MM.1S (cell line): Measurements from ENCODE around the gene ADCY2.

ENCODE experiments used
- DNase-seq: peaks from one replicate; pipeline ENCODE4 v3.0.0-alpha.2; 2015
- H2AFZ ChIP-seq: fragments of 300-600 bp; sonication (generic); 2 replicates; pipeline ENCODE4 v1.6.0; 2016; ENCODE audit warnings: antibody characterized with exemption, low read length
- H3F3A ChIP-seq: fragments of 300-600 bp; sonication (generic); 2 replicates; pipeline ENCODE4 v1.6.1; 2016; ENCODE audit warnings: mild to moderate bottlenecking, antibody characterized with exemption, low read length, moderate library complexity, mixed read lengths; ENCODE audit not compliant: insufficient read depth
- H3K27ac ChIP-seq: fragments of 300-600 bp; sonication (generic); 2 replicates; pipeline ENCODE4 v1.5.1; 2016; ENCODE audit warnings: mild to moderate bottlenecking, low read length
- H3K27me3 ChIP-seq: fragments of 300-600 bp; sonication (generic); replicated peaks from 2 replicates; pipeline ENCODE4 v1.6.0; 2016; ENCODE audit warnings: low read length; ENCODE audit not compliant: insufficient read depth
- H3K36me3 ChIP-seq: fragments of 300-600 bp; sonication (generic); replicated peaks from 2 replicates; pipeline ENCODE4 v1.6.1; 2016; ENCODE audit warnings: mild to moderate bottlenecking, low read length, mixed read lengths; ENCODE audit not compliant: insufficient read depth
- H3K4me1 ChIP-seq: fragments of 300-600 bp; sonication (generic); 2 replicates; pipeline ENCODE4 v1.6.1; 2016; ENCODE audit warnings: low read length, mixed read lengths
- H3K4me2 ChIP-seq: fragments of 300-600 bp; sonication (generic); 2 replicates; pipeline ENCODE4 v1.6.0; 2016; ENCODE audit warnings: low read depth, low read length
- H3K4me3 ChIP-seq: fragments of 300-600 bp; sonication (generic); 2 replicates; pipeline ENCODE4 v1.5.1; 2016; ENCODE audit warnings: low read length, mixed read lengths
- H3K79me2 ChIP-seq: fragments of 300-600 bp; sonication (generic); 2 replicates; pipeline ENCODE4 v1.6.1; 2016; ENCODE audit warnings: mixed run types, low read length, mixed read lengths
- H3K9ac ChIP-seq: fragments of 300-600 bp; sonication (generic); 2 replicates; pipeline ENCODE4 v1.6.1; 2016; ENCODE audit warnings: low read length, mixed read lengths
- H3K9me2 ChIP-seq: fragments of 300-600 bp; sonication (generic); replicated peaks from 2 replicates; pipeline ENCODE4 v1.6.1; 2016; ENCODE audit warnings: mild to moderate bottlenecking, low read length, mixed read lengths; ENCODE audit not compliant: insufficient read depth
- H3K9me3 ChIP-seq: fragments of 300-600 bp; sonication (generic); replicated peaks from 2 replicates; pipeline ENCODE4 v1.6.1; 2016; ENCODE audit warnings: mild to moderate bottlenecking, low read length, mixed read lengths; ENCODE audit not compliant: insufficient read depth
- H4K20me1 ChIP-seq: fragments of 300-600 bp; sonication (generic); 2 replicates; pipeline ENCODE4 v1.6.1; 2016; ENCODE audit warnings: mild to moderate bottlenecking, low read length, moderate library complexity, mixed read lengths; ENCODE audit not compliant: insufficient read depth
- EZH2 ChIP-seq: fragments of 300-600 bp; sonication (generic); optimal IDR thresholded peaks from 2 replicates; pipeline ENCODE3; 2017; ENCODE audit warnings: low read depth, mild to moderate bottlenecking, antibody characterized with exemption, low read length, mixed read lengths
- EZH2phosphoT487 ChIP-seq: fragments of 300-600 bp; sonication (generic); IDR thresholded peaks from 2 replicates; pipeline ENCODE4 v1.6.1; 2018; ENCODE audit warnings: antibody characterized with exemption, low read length
- TF ChIP-seq, protein P1 (sequence below): fragments of 300-600 bp; sonication (generic); IDR thresholded peaks from 2 replicates; pipeline ENCODE4 v1.5.1; 2016; ENCODE audit warnings: antibody characterized with exemption, low read length, mixed read lengths

Gene ADCY2

GRCh38 chr5:7714697-7715096, 318.8 kb downstream of the ADCY2 start:
- H3K27ac ChIP-seq = no peak overlapping the region

GRCh38 chr5:7717691-7718090, 321.8 kb downstream of the ADCY2 start:
- TF ChIP-seq, protein P1, sequence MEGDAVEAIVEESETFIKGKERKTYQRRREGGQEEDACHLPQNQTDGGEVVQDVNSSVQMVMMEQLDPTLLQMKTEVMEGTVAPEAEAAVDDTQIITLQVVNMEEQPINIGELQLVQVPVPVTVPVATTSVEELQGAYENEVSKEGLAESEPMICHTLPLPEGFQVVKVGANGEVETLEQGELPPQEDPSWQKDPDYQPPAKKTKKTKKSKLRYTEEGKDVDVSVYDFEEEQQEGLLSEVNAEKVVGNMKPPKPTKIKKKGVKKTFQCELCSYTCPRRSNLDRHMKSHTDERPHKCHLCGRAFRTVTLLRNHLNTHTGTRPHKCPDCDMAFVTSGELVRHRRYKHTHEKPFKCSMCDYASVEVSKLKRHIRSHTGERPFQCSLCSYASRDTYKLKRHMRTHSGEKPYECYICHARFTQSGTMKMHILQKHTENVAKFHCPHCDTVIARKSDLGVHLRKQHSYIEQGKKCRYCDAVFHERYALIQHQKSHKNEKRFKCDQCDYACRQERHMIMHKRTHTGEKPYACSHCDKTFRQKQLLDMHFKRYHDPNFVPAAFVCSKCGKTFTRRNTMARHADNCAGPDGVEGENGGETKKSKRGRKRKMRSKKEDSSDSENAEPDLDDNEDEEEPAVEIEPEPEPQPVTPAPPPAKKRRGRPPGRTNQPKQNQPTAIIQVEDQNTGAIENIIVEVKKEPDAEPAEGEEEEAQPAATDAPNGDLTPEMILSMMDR = no peak
- no peak overlapping the region for H3K4me3 ChIP-seq

More at GRCh38 chr5:7714697-7715096, 318.8 kb downstream of the ADCY2 start:
- Histone ChIP-seq H3K9ac (no peak overlapping the region), H3F3A (no peaks in the 10 kb centered on the region), H3K4me1 (0 out of 2 replicates have a peak, but pooled peaks cover 5% of the 10 kb centered on the region), H3K9me3 (no peaks in the 10 kb centered on the region), H4K20me1 (no peaks in the 10 kb centered on the region), H3K9me2 (no peaks in the 10 kb centered on the region), H3K4me3 (no peak overlapping the region), H3K27me3 (no peaks in the 10 kb centered on the region), H3K4me2 (no peak overlapping the region), H3K36me3 (no peaks in the 10 kb centered on the region), H3K79me2 (no peaks in the 10 kb centered on the region), H2AFZ (no peak overlapping the region)
- TF ChIP-seq EZH2phosphoT487 = no peak
- TF ChIP-seq EZH2 = no peak
- TF ChIP-seq, protein P1 = no peak
- no peak for DNase-seq

DNA sequence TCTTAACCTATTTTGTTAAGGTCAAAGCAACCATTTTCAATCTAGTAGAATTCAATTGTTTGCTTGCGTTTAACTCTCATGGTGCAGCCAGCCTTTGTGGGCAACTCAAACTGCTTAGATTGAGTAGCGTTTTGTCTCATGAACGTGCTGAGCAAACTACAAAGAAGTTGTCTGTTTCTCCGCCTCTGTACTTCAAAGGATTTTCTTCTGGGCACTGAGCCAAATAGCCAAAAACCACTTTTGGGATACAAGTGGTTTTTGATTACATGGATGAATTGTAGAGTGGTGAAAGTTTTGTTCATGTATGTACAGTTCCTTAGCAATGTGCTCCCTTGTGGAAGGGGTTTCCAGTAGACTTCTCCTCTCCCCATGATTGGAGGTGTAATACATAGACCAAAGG, 332.1 kb downstream of the ADCY2 start:
- TF ChIP-seq EZH2phosphoT487 (no peak), EZH2 (no peak)
- TF ChIP-seq, protein P1 = no peak
- no peaks in the 10 kb centered on the region for H3K79me2 ChIP-seq
- H3K36me3 ChIP-seq = no peaks in the 10 kb centered on the region
- H3K4me2 ChIP-seq = no peak overlapping the region
- no peaks in the 10 kb centered on the region for H3K9me2 ChIP-seq
- H3F3A ChIP-seq = no peaks in the 10 kb centered on the region
- H3K4me3 ChIP-seq = no peak overlapping the region
- no peak for DNase-seq
- H3K9ac ChIP-seq = no peak overlapping the region
- H3K27me3 ChIP-seq = no peaks in the 10 kb centered on the region
- H3K4me1 ChIP-seq = no peaks in the 10 kb centered on the region
- no peak overlapping the region for H2AFZ ChIP-seq
- H4K20me1 ChIP-seq = no peaks in the 10 kb centered on the region
- H3K27ac ChIP-seq = no peak overlapping the region
- H3K9me3 ChIP-seq = no peaks in the 10 kb centered on the region

More at GRCh38 chr5:7717691-7718090, 321.8 kb downstream of the ADCY2 start:
- Histone ChIP-seq H3K9ac (no peak overlapping the region), H3K4me2 (no peak overlapping the region), H3K79me2 (no peaks in the 10 kb centered on the region), H3F3A (no peaks in the 10 kb centered on the region), H3K27ac (no peak overlapping the region), H4K20me1 (no peaks in the 10 kb centered on the region), H3K9me3 (no peaks in the 10 kb centered on the region), H3K9me2 (no peaks in the 10 kb centered on the region), H3K27me3 (no peaks in the 10 kb centered on the region), H3K36me3 (no peaks in the 10 kb centered on the region), H3K4me1 (0 out of 2 replicates have a peak, but pooled peaks cover 5% of the 10 kb centered on the region), H2AFZ (no peak overlapping the region)
- DNase-seq = no peak
